SU-DHL-6 (cell line): ENCODE measurements around the gene DUSP2.

ENCODE experiments used
- H2AFZ ChIP-seq: fragments of 200-600 bp; sonication (generic); 2 replicates; pipeline ENCODE4 v1.6.1; 2014; ENCODE audit warnings: low read depth, mild to moderate bottlenecking, moderate library complexity, mixed read lengths, antibody characterized with exemption, low read length; ENCODE audit not compliant: severe bottlenecking
- H3F3A ChIP-seq: fragments of 200-600 bp; shearing (Covaris generic); 2 replicates; pipeline ENCODE4 v1.6.0; 2016; ENCODE audit warnings: antibody characterized with exemption, mild to moderate bottlenecking; ENCODE audit not compliant: insufficient read depth
- H3K27ac ChIP-seq: fragments of 200-600 bp; sonication (generic); 2 replicates; pipeline ENCODE4 v1.5.1; 2016; ENCODE audit warnings: low read depth, mild to moderate bottlenecking, low read length, moderate library complexity, mixed read lengths
- H3K27me3 ChIP-seq: fragments of 200-600 bp; sonication (generic), shearing (Covaris generic); 2 replicates; pipeline ENCODE4 v1.6.0; 2014; ENCODE audit warnings: mild to moderate bottlenecking, low read length
- H3K36me3 ChIP-seq: fragments of 200-600 bp; sonication (generic); 2 replicates; pipeline ENCODE4 v1.6.1; 2014; ENCODE audit warnings: mild to moderate bottlenecking, low read length, mixed read lengths
- H3K4me2 ChIP-seq: fragments of 300-600, 200-600 bp; shearing (Covaris generic), sonication (generic); 2 replicates; pipeline ENCODE4 v1.6.0; 2014; ENCODE audit warnings: low read length, low read depth, mild to moderate bottlenecking; ENCODE audit not compliant: poor library complexity, severe bottlenecking
- H3K4me3 ChIP-seq: fragments of 200-600 bp; sonication (generic); 2 replicates; pipeline ENCODE4 v1.5.1; 2014; ENCODE audit warnings: antibody characterized with exemption, low read length, mild to moderate bottlenecking, mixed read lengths; ENCODE audit not compliant: insufficient read depth, poor library complexity, severe bottlenecking
- H3K79me2 ChIP-seq: fragments of 200-600 bp; sonication (generic); 2 replicates; pipeline ENCODE4 v1.6.1; 2014; ENCODE audit warnings: mild to moderate bottlenecking, low read length, moderate library complexity; ENCODE audit not compliant: insufficient read depth
- H3K9ac ChIP-seq: fragments of 200-600 bp; sonication (generic); 2 replicates; pipeline ENCODE4 v1.7.0; 2014; ENCODE audit warnings: mild to moderate bottlenecking, low read length
- H3K9me2 ChIP-seq: fragments of 200-600 bp; sonication (generic); replicated peaks from 2 replicates; pipeline ENCODE4 v1.6.1; 2014; ENCODE audit warnings: low read length; ENCODE audit not compliant: insufficient read depth
- H3K9me3 ChIP-seq: fragments of 200-600 bp; sonication (generic); 2 replicates; pipeline ENCODE4 v1.6.1; 2014; ENCODE audit warnings: low read length, mixed read lengths; ENCODE audit not compliant: insufficient read depth
- H4K20me1 ChIP-seq: fragments of 200-600 bp; sonication (generic); 2 replicates; pipeline ENCODE4 v1.6.1; 2014; ENCODE audit warnings: low read depth, mild to moderate bottlenecking, antibody characterized with exemption, low read length, moderate library complexity, mixed read lengths
- CTCF ChIP-seq: fragments of 200-600 bp; sonication (generic); IDR thresholded peaks from one replicate; pipeline ENCODE4 v1.5.1; 2017; ENCODE audit warnings: antibody characterized with exemption, mild to moderate bottlenecking, low read length, moderate library complexity; ENCODE audit not compliant: insufficient read depth, poor library complexity, severe bottlenecking
- EZH2phosphoT487 ChIP-seq: fragments of 200-600 bp; sonication (generic), shearing (Covaris generic); conservative IDR thresholded peaks from 2 replicates; pipeline ENCODE4 v1.6.1; 2018; ENCODE audit warnings: mild to moderate bottlenecking, antibody characterized with exemption, low read length, moderate library complexity, mixed read lengths

DUSP2 gene

GRCh38 chr2:96109931-96110511 is 35.2 kb downstream of the DUSP2 start:
- Histone ChIP-seq H3F3A (no peaks in the 10 kb centered on the region), H3K4me3 (no peak overlapping the region), H3K36me3 (no peaks in the 10 kb centered on the region), H3K27me3 (no peaks in the 10 kb centered on the region), H3K27ac (no peak overlapping the region), H2AFZ (no peak overlapping the region), H3K9ac (no peak overlapping the region), H3K9me2 (no peaks in the 10 kb centered on the region), H4K20me1 (no peaks in the 10 kb centered on the region), H3K79me2 (no peaks in the 10 kb centered on the region), H3K9me3 (peaks cover 7% of the 10 kb centered on the region; the same call in 1 of the 2 replicates), H3K4me2 (no peak overlapping the region)
- TF ChIP-seq EZH2phosphoT487 (no peak), CTCF (no peak)

- Histone ChIP-seq H3K9me3 (peaks cover 8% of the 10 kb centered on the region; the same call in 1 of the 2 replicates), H3K79me2 (no peaks in the 10 kb centered on the region), H3K9me2 (no peaks in the 10 kb centered on the region), H3K36me3 (no peaks in the 10 kb centered on the region), H3F3A (no peaks in the 10 kb centered on the region), H3K9ac (no peak overlapping the region), H3K4me2 (no peak overlapping the region), H4K20me1 (no peaks in the 10 kb centered on the region), H2AFZ (no peak overlapping the region), H3K27me3 (no peaks in the 10 kb centered on the region), H3K27ac (no peak overlapping the region), H3K4me3 (no peak overlapping the region)
- no peak for TF ChIP-seq EZH2phosphoT487
- TF ChIP-seq CTCF, result no peak
These were observed 35.9 kb downstream of the DUSP2 start for GRCh38 chr2:96109361-96109680.

GRCh38 chr2:96108541-96109360 is 36.5 kb downstream of the DUSP2 start:
- no peak overlapping the region for H3K4me3 ChIP-seq
- no peak for TF ChIP-seq CTCF
- no peak for TF ChIP-seq EZH2phosphoT487
- no peaks in the 10 kb centered on the region for H3K9me2 ChIP-seq
- H3K27me3 ChIP-seq, result no peaks in the 10 kb centered on the region
- H3K9me3 ChIP-seq, result peaks cover 8% of the 10 kb centered on the region; the same call in 1 of the 2 replicates
- no peaks in the 10 kb centered on the region for H4K20me1 ChIP-seq
- H3K79me2 ChIP-seq, result no peaks in the 10 kb centered on the region
- no peaks in the 10 kb centered on the region for H3F3A ChIP-seq
- no peak overlapping the region for H3K9ac ChIP-seq
- H2AFZ ChIP-seq, result no peak overlapping the region
- H3K4me2 ChIP-seq, result no peak overlapping the region
- no peak overlapping the region for H3K27ac ChIP-seq
- no peaks in the 10 kb centered on the region for H3K36me3 ChIP-seq
